Naive thymus-derived CD4-positive, alpha-beta T cell (primary cell): ENCODE measurements around the gene BTD. TPM values are rescaled to one million over a fixed set of nuclear protein-coding genes. Genes with fewer than 3 reads are reported as not detected.

Source experiments
- ATAC-seq: fragments of 150-1000 bp; cut with Tn5 transposase; 2 replicates; pipeline ENCODE4 v1.10.0; 2021; ENCODE audit warnings: mild to moderate bottlenecking, moderate library complexity
- CTCF ChIA-PET: fragments of 350-600 bp; sonication (Branson Sonifier 250); formaldehyde crosslinking; loops from one replicate; lab custom pipeline; 2021; ENCODE audit warnings: antibody characterized with exemption; lab: Charles Lee
- POLR2A ChIA-PET: fragments of 350-600 bp; sonication (Branson Sonifier 250); formaldehyde crosslinking; loops from one replicate; lab custom pipeline; 2021; ENCODE audit warnings: antibody characterized with exemption, inconsistent platforms; lab: Charles Lee
- DNase-seq, 9 donors: peaks; one replicate each; pipeline versions ENCODE4 v3.0.0 to v3.0.0-alpha.2; 2020 to 2022; ENCODE audit warnings: mixed read lengths in 1 of 9
- H3K27ac ChIP-seq: one replicate; pipeline ENCODE4 v1.7.0; 2013; ENCODE audit warnings: mild to moderate bottlenecking, low read depth, low read length, moderate library complexity
- H3K27me3 ChIP-seq, 2 donors: one replicate each; pipeline ENCODE4 v1.7.0; 2013; ENCODE audit warnings: low read length in 2 of 2, mild to moderate bottlenecking in 2 of 2, moderate library complexity in 2 of 2; ENCODE audit not compliant: control insufficient read depth in 2 of 2, insufficient read depth in 2 of 2
- H3K36me3 ChIP-seq, 3 experiments: 1 replicate in 2 of 3; 2 replicates in 1 of 3; pipeline ENCODE4 v1.7.0; 2013; ENCODE audit warnings: low read length in 3 of 3, mild to moderate bottlenecking in 3 of 3, moderate library complexity in 1 of 3; ENCODE audit not compliant: insufficient read depth in 3 of 3, control insufficient read depth in 2 of 3
- H3K4me1 ChIP-seq, 2 donors: one replicate each; pipeline ENCODE4 v1.7.0; 2013; ENCODE audit warnings: low read length in 2 of 2, mild to moderate bottlenecking in 2 of 2, moderate library complexity in 1 of 2; ENCODE audit not compliant: control insufficient read depth in 2 of 2, insufficient read depth in 2 of 2
- H3K4me3 ChIP-seq: 2 replicates; pipeline ENCODE4 v1.7.0; 2013; ENCODE audit warnings: mild to moderate bottlenecking, low read length
- H3K9me3 ChIP-seq, 3 experiments: 1 replicate in 2 of 3; 2 replicates in 1 of 3; pipeline ENCODE4 v1.7.0; 2013; ENCODE audit warnings: low read length in 3 of 3; ENCODE audit not compliant: control insufficient read depth in 2 of 3
- H3K27ac Mint-ChIP-seq, 9 donors: one replicate each; pipeline ENCODE4 v1.8.0; 2020 to 2022; ENCODE audit warnings: mixed read lengths in 9 of 9, mild to moderate bottlenecking in 8 of 9, moderate library complexity in 5 of 9, inconsistent platforms in 2 of 9
- H3K27me3 Mint-ChIP-seq, 5 donors: one replicate each; pipeline ENCODE4 v1.8.0; 2021 to 2022; ENCODE audit warnings: mixed read lengths in 5 of 5, mild to moderate bottlenecking in 1 of 5
- H3K36me3 Mint-ChIP-seq, 5 donors: one replicate each; pipeline ENCODE4 v1.8.0; 2020 to 2022; ENCODE audit warnings: mixed read lengths in 5 of 5, mild to moderate bottlenecking in 3 of 5, inconsistent platforms in 1 of 5
- H3K4me1 Mint-ChIP-seq, 7 donors: one replicate each; pipeline ENCODE4 v1.8.0; 2020 to 2022; ENCODE audit warnings: mixed read lengths in 7 of 7, mild to moderate bottlenecking in 3 of 7, inconsistent platforms in 1 of 7
- H3K4me3 Mint-ChIP-seq, 10 donors: one replicate each; pipeline ENCODE4 v1.8.0; 2020 to 2022; ENCODE audit warnings: mild to moderate bottlenecking in 10 of 10, mixed read lengths in 10 of 10, moderate library complexity in 6 of 10, inconsistent platforms in 2 of 10
- H3K9me3 Mint-ChIP-seq, 11 donors: one replicate each; pipeline ENCODE4 v1.8.0; 2020 to 2022; ENCODE audit warnings: mixed read lengths in 11 of 11, mild to moderate bottlenecking in 4 of 11, inconsistent platforms in 1 of 11, moderate library complexity in 1 of 11
- intact Hi-C, 2 donors: fragments of 100-400 bp; cut with micrococcal nuclease; formaldehyde crosslinking; loops; one replicate each; pipeline ENCODE4 v1.15.1; 2023
- polyA plus RNA-seq, 2 donors: library from polyadenylated mRNA; unstranded; fragments of 300-500 nt; fragmentation: Illumina TruSeq; gene quantifications; one replicate each; pipeline ENCODE4 v1.2.3, GENCODE V29; 2021
- total RNA-seq, 6 experiments: library from RNA in 5 of 6; stranded (reverse) in 5 of 6; gene quantifications; 1 replicate in 5 of 6; 2 replicates in 1 of 6; pipeline ENCODE4 v1.2.3 and lab custom pipeline; 2021 to 2026

The BTD gene
- total and polyA plus RNA-seq, 7 experiments from 2014 or later, result 6.8 to 23.3 (median 17.0) TPM

DNA sequence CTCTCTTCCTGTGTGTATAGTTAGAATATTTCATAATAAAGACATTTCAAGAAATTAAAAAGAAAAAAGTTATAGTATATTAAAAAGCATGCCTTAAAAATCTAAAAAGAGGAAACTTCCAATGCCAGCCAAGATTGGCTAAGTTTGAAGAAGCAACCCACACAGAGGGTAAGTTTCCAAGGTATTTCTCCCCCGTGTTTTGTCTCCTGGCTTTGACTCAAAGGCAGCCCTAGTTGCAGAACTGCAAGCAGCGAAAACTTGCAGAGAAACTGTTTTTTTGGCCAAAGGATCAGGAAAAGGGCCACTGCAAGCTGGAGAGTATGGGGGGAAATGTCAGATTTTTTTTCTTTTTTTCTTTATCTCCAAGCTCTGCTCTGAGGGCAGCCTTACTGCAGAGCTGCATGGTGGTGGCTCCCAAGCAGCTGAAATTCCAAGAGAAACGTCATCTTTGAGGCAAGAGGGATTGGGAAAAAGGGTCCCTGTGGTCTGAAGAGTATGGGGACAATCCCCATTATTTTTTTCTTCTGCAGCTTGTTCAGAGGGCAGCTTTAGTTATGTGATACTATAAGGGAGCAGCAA is 23.2 kb upstream of the BTD start:
- Mint-ChIP-seq H3K4me3 (no peak overlapping the region), H3K9me3 (no peaks in the 10 kb centered on the region), H3K36me3 (peaks cover 11 to 52% (median 36%) of the 10 kb centered on the region in 5 donors), H3K4me1 (peaks cover 0 to 10% (median 0%) of the 10 kb centered on the region in 7 donors), H3K27ac (peak overlapping the region in 1 of 9 donors; percentile 87), H3K27me3 (no peaks in the 10 kb centered on the region)
- ChIA-PET CTCF (no interaction called here), POLR2A (no interaction called here)
- Histone ChIP-seq H3K4me1 (no peaks in the 10 kb centered on the region), H3K4me3 (no peak overlapping the region), H3K9me3 (no peaks in the 10 kb centered on the region), H3K27ac (no peak overlapping the region), H3K27me3 (no peaks in the 10 kb centered on the region), H3K36me3 (peaks cover 5 to 63% (median 5%) of the 10 kb centered on the region in 3 experiments)
- DNase-seq, result no peak
- intact Hi-C loops, result loop anchor here in 1 of 2 donors (10.0 kb wide), 1 partner anchor 324 kb away; no protein-coding TSS in a partner anchor
- no peak for ATAC-seq

DNA sequence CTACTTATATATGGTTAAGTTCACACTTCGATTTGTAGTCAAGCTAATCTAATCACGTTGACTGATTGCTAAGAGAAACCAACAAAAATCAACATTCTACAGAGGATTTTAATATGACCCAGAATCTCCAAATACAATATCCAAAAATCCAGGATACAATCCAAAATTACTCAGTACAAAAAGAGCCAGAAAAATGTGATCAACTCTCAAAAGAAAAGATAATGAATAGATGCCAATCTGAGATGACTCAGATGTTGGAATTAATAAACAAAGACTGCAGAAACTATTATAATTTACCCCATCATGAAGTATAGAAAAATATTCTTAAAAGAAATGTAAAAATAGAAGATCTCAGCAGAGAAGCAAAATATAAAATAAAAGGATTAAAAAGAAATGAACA is 22.5 kb upstream of the BTD start:
- intact Hi-C loops, result loop anchor here in 1 of 2 donors (10.0 kb wide), 1 partner anchor 324 kb away; no protein-coding TSS in a partner anchor
- no peaks in the 10 kb centered on the region for H3K9me3 Mint-ChIP-seq
- no peak for ATAC-seq
- peaks cover 0 to 10% (median 0%) of the 10 kb centered on the region in 7 donors for H3K4me1 Mint-ChIP-seq
- Histone ChIP-seq H3K27ac (no peak overlapping the region), H3K27me3 (no peaks in the 10 kb centered on the region), H3K36me3 (peaks cover 5 to 61% (median 5%) of the 10 kb centered on the region in 3 experiments), H3K4me3 (no peak overlapping the region), H3K9me3 (no peaks in the 10 kb centered on the region), H3K4me1 (no peaks in the 10 kb centered on the region)
- peaks cover 11 to 45% (median 35%) of the 10 kb centered on the region in 5 donors for H3K36me3 Mint-ChIP-seq
- POLR2A ChIA-PET, result no interaction called here
- no peak for DNase-seq
- H3K4me3 Mint-ChIP-seq, result no peak overlapping the region
- H3K27ac Mint-ChIP-seq, result peak overlapping the region in 1 of 9 donors; percentile 87
- CTCF ChIA-PET, result no interaction called here
- no peaks in the 10 kb centered on the region for H3K27me3 Mint-ChIP-seq

DNA sequence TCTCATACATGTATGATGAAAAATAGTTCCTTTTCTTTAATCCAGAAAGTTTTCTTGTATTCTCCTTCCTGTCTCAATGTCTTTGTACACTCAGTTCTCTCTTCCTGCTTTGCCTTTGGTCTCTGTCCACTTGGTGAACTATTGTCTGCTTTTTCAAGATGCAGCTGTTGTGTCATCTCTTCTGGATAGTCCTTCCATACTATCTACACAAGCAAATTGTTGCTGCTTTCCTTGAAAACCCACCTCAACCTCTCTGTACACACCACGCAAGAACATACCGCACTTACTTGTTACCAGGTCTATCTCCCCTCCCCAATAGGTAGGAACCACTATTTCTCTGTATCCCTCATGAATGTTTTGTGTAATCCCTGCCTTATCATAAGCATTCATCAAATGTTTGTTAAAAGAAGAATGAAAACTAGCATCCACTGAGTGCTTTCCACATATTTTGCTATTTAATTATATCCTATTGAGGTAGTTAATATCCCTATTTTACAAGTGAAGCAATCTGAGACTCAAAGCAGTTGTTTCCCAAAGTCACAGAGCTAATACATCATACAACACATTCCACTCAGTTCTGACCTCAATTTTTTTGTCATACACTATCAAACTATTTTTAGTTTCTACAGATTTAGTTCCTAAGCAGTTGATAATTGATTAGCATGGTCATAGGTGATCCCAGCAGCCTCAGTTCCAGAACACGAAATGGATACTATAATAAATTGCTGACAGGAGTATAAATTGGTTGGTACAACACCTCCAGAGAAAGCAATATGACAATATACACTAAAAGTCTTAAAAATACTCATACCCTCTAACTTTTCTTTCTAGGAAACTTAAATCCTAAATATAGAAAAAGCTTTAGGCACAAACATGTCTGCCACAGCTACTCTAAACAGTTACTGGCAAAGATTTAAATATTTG is 19.8 kb upstream of the BTD start:
- no peaks in the 10 kb centered on the region for H3K9me3 ChIP-seq
- Mint-ChIP-seq H3K27me3 (no peaks in the 10 kb centered on the region), H3K4me3 (no peak overlapping the region), H3K9me3 (no peaks in the 10 kb centered on the region), H3K4me1 (peaks cover 0 to 6% (median 0%) of the 10 kb centered on the region in 7 donors), H3K36me3 (peaks cover 17 to 58% (median 43%) of the 10 kb centered on the region in 5 donors), H3K27ac (peak overlapping the region in 1 of 9 donors; percentile 52)
- CTCF ChIA-PET, result no interaction called here
- H3K27me3 ChIP-seq, result no peaks in the 10 kb centered on the region
- ATAC-seq (no peak), DNase-seq (no peak)
- no peak overlapping the region for H3K4me3 ChIP-seq
- peaks cover 5 to 76% (median 8%) of the 10 kb centered on the region in 3 experiments for H3K36me3 ChIP-seq
- intact Hi-C loops, result no loop called here
- no peak overlapping the region for H3K27ac ChIP-seq
- POLR2A ChIA-PET, result no interaction called here
- H3K4me1 ChIP-seq, result no peaks in the 10 kb centered on the region

DNA sequence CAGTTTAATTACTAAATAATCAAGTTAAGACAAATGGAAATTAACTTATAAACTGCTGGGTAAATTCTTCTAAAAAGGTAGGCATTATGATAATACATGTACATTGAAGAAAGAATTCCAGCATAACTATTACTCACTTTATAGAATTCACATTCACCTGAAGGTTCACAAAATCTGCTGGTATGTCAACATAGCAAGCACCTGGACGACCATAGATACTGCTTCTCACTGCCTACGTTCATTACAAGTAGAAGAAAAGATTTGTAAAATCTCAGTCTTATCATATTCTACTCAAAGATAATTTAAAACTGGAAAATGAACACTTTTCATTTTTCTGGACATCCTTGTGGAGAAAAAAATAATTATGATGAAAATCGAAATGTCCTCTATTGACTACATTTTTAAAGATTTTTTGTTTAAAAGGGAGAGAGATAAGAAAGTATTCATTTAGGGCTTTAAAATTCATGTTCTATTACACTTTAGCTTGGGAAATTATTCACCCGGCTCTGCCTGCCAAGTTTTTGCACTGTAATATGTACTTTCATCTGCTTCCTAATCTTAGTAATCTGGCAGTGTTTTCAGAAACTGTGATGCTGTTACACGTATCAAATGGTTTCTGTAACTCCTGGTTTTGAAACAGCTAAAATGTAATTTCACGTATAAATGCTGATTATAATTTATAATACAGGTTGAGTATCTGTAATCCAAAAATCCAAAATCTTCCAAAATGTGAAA is 16.3 kb upstream of the BTD start:
- Histone ChIP-seq H3K36me3 (peaks cover 7 to 70% (median 16%) of the 10 kb centered on the region in 3 experiments), H3K9me3 (no peaks in the 10 kb centered on the region), H3K27ac (no peak overlapping the region), H3K4me3 (no peak overlapping the region), H3K4me1 (no peaks in the 10 kb centered on the region), H3K27me3 (no peaks in the 10 kb centered on the region)
- H3K9me3 Mint-ChIP-seq, result no peaks in the 10 kb centered on the region
- peaks cover 8 to 51% (median 35%) of the 10 kb centered on the region in 5 donors for H3K36me3 Mint-ChIP-seq
- peaks cover 0 to 4% (median 0%) of the 10 kb centered on the region in 7 donors for H3K4me1 Mint-ChIP-seq
- no peak overlapping the region for H3K27ac Mint-ChIP-seq
- POLR2A ChIA-PET, result no interaction called here
- CTCF ChIA-PET, result no interaction called here
- H3K27me3 Mint-ChIP-seq, result no peaks in the 10 kb centered on the region
- no peak overlapping the region for H3K4me3 Mint-ChIP-seq
- DNase-seq, result no peak
- ATAC-seq, result no peak
- intact Hi-C loops, result no loop called here

DNA sequence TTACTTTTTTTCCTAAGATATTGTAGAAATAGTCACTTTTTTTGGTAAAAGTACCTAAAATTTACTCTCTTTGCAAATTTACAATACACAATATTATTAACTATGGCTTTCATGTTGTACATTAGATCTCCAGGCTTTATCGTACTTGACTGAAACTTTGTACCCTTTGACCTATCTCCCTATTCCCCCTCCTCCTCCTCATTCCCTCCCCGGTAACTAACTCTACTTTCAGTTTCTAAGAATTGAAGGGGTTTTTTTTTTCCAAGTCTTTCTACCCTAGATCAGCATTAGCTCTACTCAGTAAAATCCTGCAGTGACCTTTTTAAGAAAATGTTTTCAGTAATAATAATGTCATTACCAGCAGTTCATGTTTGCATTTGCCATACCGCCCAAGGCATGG is 10.3 kb upstream of the BTD start:
- Histone ChIP-seq H3K4me1 (no peaks in the 10 kb centered on the region), H3K36me3 (peaks cover 7 to 35% (median 15%) of the 10 kb centered on the region in 3 experiments), H3K27ac (no peak overlapping the region), H3K9me3 (no peaks in the 10 kb centered on the region), H3K4me3 (no peak overlapping the region), H3K27me3 (no peaks in the 10 kb centered on the region)
- no peak overlapping the region for H3K27ac Mint-ChIP-seq
- no peaks in the 10 kb centered on the region for H3K27me3 Mint-ChIP-seq
- no peaks in the 10 kb centered on the region for H3K9me3 Mint-ChIP-seq
- DNase-seq (no peak), ATAC-seq (no peak)
- H3K4me1 Mint-ChIP-seq, result peaks cover 0 to 3% (median 0%) of the 10 kb centered on the region in 7 donors
- intact Hi-C loops, result no loop called here
- H3K4me3 Mint-ChIP-seq, result no peak overlapping the region
- CTCF ChIA-PET, result no interaction called here
- POLR2A ChIA-PET, result no interaction called here
- H3K36me3 Mint-ChIP-seq, result peaks cover 0 to 26% (median 17%) of the 10 kb centered on the region in 5 donors

DNA sequence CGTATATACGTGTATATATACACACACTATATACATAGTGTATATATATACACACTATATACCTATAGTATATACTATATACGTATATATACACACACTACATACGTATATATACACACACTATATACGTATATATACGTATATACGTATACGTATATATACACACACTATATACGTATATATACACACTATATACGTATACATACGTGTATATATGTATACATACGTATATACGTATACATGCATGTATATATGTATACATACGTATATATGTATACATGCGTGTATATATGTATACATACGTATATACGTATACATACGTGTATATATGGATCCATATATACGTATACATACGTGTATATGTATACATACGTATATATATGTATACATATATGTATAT is 9.6 kb upstream of the BTD start:
- no peaks in the 10 kb centered on the region for H3K9me3 Mint-ChIP-seq
- POLR2A ChIA-PET, result no interaction called here
- no peak for DNase-seq

More for the DNA sequence above, 9.6 kb upstream of the BTD start:
- Histone ChIP-seq H3K27ac (no peak overlapping the region), H3K4me3 (no peak overlapping the region), H3K36me3 (peaks cover 3 to 30% (median 21%) of the 10 kb centered on the region in 3 experiments), H3K27me3 (no peaks in the 10 kb centered on the region), H3K9me3 (no peaks in the 10 kb centered on the region), H3K4me1 (no peaks in the 10 kb centered on the region)
- ATAC-seq, result no peak
- no peak overlapping the region for H3K27ac Mint-ChIP-seq
- H3K4me3 Mint-ChIP-seq, result no peak overlapping the region
- peaks cover under 1 to 6% (median 1%) of the 10 kb centered on the region in 7 donors for H3K4me1 Mint-ChIP-seq
- CTCF ChIA-PET, result no interaction called here
- H3K36me3 Mint-ChIP-seq, result peaks cover under 1 to 20% (median 13%) of the 10 kb centered on the region in 5 donors
- no peaks in the 10 kb centered on the region for H3K27me3 Mint-ChIP-seq
- intact Hi-C loops, result no loop called here
